H9 (cell line): ENCODE results near the gene SDK1. TPM values are rescaled to one million over a fixed set of nuclear protein-coding genes. Genes with fewer than 3 reads are reported as not detected.
A peak's percentile ranks its signal among the peaks of the same experiment; 100 is the strongest.

Experiments used
- DNase-seq: peaks from one replicate; pipeline ENCODE4 v3.0.0-alpha.2; 2017
- H2AFZ ChIP-seq: one replicate; pipeline ENCODE4 v1.6.1; 2013; ENCODE audit warnings: mild to moderate bottlenecking, low read length, control low read depth, moderate library complexity
- H2AK5ac ChIP-seq: 2 replicates; pipeline ENCODE4 v1.6.1; 2013; ENCODE audit warnings: low read length, control low read depth, mixed read lengths; ENCODE audit not compliant: insufficient read length
- H2BK120ac ChIP-seq: one replicate; pipeline ENCODE4 v1.6.1; 2013; ENCODE audit warnings: low read depth, mild to moderate bottlenecking, low read length, control low read depth, inconsistent platforms; ENCODE audit not compliant: poor library complexity, severe bottlenecking
- H2BK12ac ChIP-seq: 2 replicates; pipeline ENCODE4 v1.6.1; 2013; ENCODE audit warnings: low read length, control low read depth, mixed read lengths, low read depth; ENCODE audit not compliant: insufficient read length
- H2BK15ac ChIP-seq: 2 replicates; pipeline ENCODE4 v1.6.1; 2013; ENCODE audit warnings: low read depth, low read length, control low read depth
- H2BK20ac ChIP-seq: one replicate; pipeline ENCODE4 v1.6.1; 2013; ENCODE audit warnings: low read depth, mild to moderate bottlenecking, low read length, control low read depth, inconsistent platforms; ENCODE audit not compliant: poor library complexity, severe bottlenecking
- H2BK5ac ChIP-seq: 2 replicates; pipeline ENCODE4 v1.6.1; 2013; ENCODE audit warnings: low read length, control low read depth, mixed read lengths; ENCODE audit not compliant: insufficient read length
- H3K14ac ChIP-seq: 2 replicates; pipeline ENCODE4 v1.6.1; 2013; ENCODE audit warnings: low read length, control low read depth; ENCODE audit not compliant: insufficient read depth
- H3K18ac ChIP-seq: 2 replicates; pipeline ENCODE4 v1.6.1; 2013; ENCODE audit warnings: low read depth, mild to moderate bottlenecking, mixed read lengths, low read length, control low read depth; ENCODE audit not compliant: insufficient read length
- H3K23ac ChIP-seq: 2 replicates; pipeline ENCODE4 v1.6.1; 2013; ENCODE audit warnings: low read length, control low read depth, mixed read lengths, low read depth; ENCODE audit not compliant: insufficient read length
- H3K23me2 ChIP-seq: 2 replicates; pipeline ENCODE4 v1.6.1; 2013; ENCODE audit warnings: low read depth, mild to moderate bottlenecking, mixed read lengths, low read length, control low read depth; ENCODE audit not compliant: insufficient read length, poor library complexity, severe bottlenecking
- H3K27ac ChIP-seq: 2 replicates; pipeline ENCODE4 v1.5.1; 2013; ENCODE audit warnings: low read length, control low read depth, mixed read lengths, low read depth; ENCODE audit not compliant: insufficient read length
- H3K27me3 ChIP-seq: 2 replicates; pipeline ENCODE4 v1.6.1; 2013; ENCODE audit warnings: low read length, control low read depth, inconsistent platforms; ENCODE audit not compliant: insufficient read depth
- H3K4ac ChIP-seq: 2 replicates; pipeline ENCODE4 v1.6.1; 2013; ENCODE audit warnings: low read depth, mild to moderate bottlenecking, control low read depth, inconsistent platforms, low read length, moderate library complexity
- H3K4me1 ChIP-seq: 2 replicates; pipeline ENCODE4 v1.6.1; 2013; ENCODE audit warnings: low read length, control low read depth, inconsistent platforms; ENCODE audit not compliant: insufficient read depth
- H3K4me2 ChIP-seq: 2 replicates; pipeline ENCODE4 v1.6.1; 2013; ENCODE audit warnings: low read length, control low read depth, mixed read lengths; ENCODE audit not compliant: insufficient read length, insufficient read depth
- H3K56ac ChIP-seq: 2 replicates; pipeline ENCODE4 v1.6.1; 2013; ENCODE audit warnings: low read depth, mild to moderate bottlenecking, mixed read lengths, low read length, control low read depth; ENCODE audit not compliant: insufficient read length
- H3K79me1 ChIP-seq: 2 replicates; pipeline ENCODE4 v1.6.1; 2013; ENCODE audit warnings: low read depth, mild to moderate bottlenecking, moderate library complexity, low read length, control low read depth, inconsistent platforms; ENCODE audit not compliant: insufficient read depth, poor library complexity, severe bottlenecking
- H3K79me2 ChIP-seq: 2 replicates; pipeline ENCODE4 v1.6.1; 2013; ENCODE audit warnings: low read length, control low read depth, inconsistent platforms; ENCODE audit not compliant: insufficient read depth
- H3K9ac ChIP-seq: 2 replicates; pipeline ENCODE4 v1.6.1; 2013; ENCODE audit warnings: low read length, control low read depth, mixed read lengths; ENCODE audit not compliant: insufficient read length; ENCODE audit errors: extremely low read depth
- H3K9me3 ChIP-seq: one replicate; pipeline ENCODE4 v1.6.1; 2013; ENCODE audit warnings: low read depth, low read length, inconsistent platforms; ENCODE audit not compliant: control insufficient read depth
- H3T11ph ChIP-seq: one replicate; pipeline ENCODE4 v1.6.1; 2013; ENCODE audit warnings: mild to moderate bottlenecking, low read length, control low read depth, inconsistent platforms
- H4K20me1 ChIP-seq: one replicate; pipeline ENCODE4 v1.6.1; 2013; ENCODE audit not compliant: control insufficient read depth, insufficient read length, insufficient read depth
- H4K5ac ChIP-seq: 2 replicates; pipeline ENCODE4 v1.6.1; 2013; ENCODE audit warnings: low read depth, mild to moderate bottlenecking, mixed read lengths, low read length, control low read depth; ENCODE audit not compliant: insufficient read length
- H4K8ac ChIP-seq: replicated peaks from 2 replicates; pipeline ENCODE4 v1.6.1; 2013; ENCODE audit warnings: low read length, control low read depth, mixed read lengths, low read depth; ENCODE audit not compliant: insufficient read length
- H4K91ac ChIP-seq: 2 replicates; pipeline ENCODE4 v1.6.1; 2013; ENCODE audit warnings: low read depth, mild to moderate bottlenecking, moderate library complexity, mixed read lengths, low read length, control low read depth; ENCODE audit not compliant: insufficient read length
- H3K27ac Mint-ChIP-seq, 3 experiments: 2 replicates in 2 of 3; 3 replicates in 1 of 3; pipeline ENCODE4 v1.8.0; 2020 to 2021; ENCODE audit warnings: mixed read lengths in 3 of 3, mild to moderate bottlenecking in 1 of 3, moderate library complexity in 1 of 3
- H3K27me3 Mint-ChIP-seq: 2 replicates; pipeline ENCODE4 v1.8.0; 2021; ENCODE audit warnings: low read depth, mild to moderate bottlenecking, moderate library complexity, mixed read lengths
- H3K36me3 Mint-ChIP-seq, 3 experiments: 2 replicates in 2 of 3; 3 replicates in 1 of 3; pipeline ENCODE4 v1.8.0; 2020 to 2021; ENCODE audit warnings: low read depth in 3 of 3, mixed read lengths in 3 of 3; ENCODE audit not compliant: insufficient read depth in 1 of 3
- H3K4me1 Mint-ChIP-seq, 2 experiments: 2 replicates each; pipeline ENCODE4 v1.8.0; 2020; ENCODE audit warnings: mixed read lengths in 2 of 2
- H3K4me3 Mint-ChIP-seq, 2 experiments: 2 replicates in 1 of 2; 3 replicates in 1 of 2; pipeline ENCODE4 v1.8.0; 2020 to 2021; ENCODE audit warnings: mild to moderate bottlenecking in 2 of 2, mixed read lengths in 2 of 2, moderate library complexity in 1 of 2
- H3K9me3 Mint-ChIP-seq, 2 experiments: 2 replicates in 1 of 2; 3 replicates in 1 of 2; pipeline ENCODE4 v1.8.0; 2020; ENCODE audit warnings: mild to moderate bottlenecking in 2 of 2, mixed read lengths in 2 of 2, moderate library complexity in 1 of 2
- WGBS: extraction: QIAGEN DNeasy Blood & Tissue Kit; methylation state at CpG from one replicate; pipeline ENCODE4 v1.1.7; 2013; ENCODE audit warnings: missing lambda C conversion rate, low lambda C conversion rate, mixed read lengths; ENCODE audit not compliant: insufficient read length; ENCODE audit errors: extremely low coverage; 5-methylcytosine and 5-hydroxymethylcytosine counted together
- total RNA-seq: library from RNA; stranded (reverse); gene quantifications from 2 replicates; pipeline ENCODE4 v1.2.1, GENCODE V29; 2021
- TF ChIP-seq, protein P1 (sequence below): fragments of 200-600 bp; sonication (generic); conservative IDR thresholded peaks from 3 replicates; pipeline ENCODE4 v1.8.0; 2021; ENCODE audit warnings: antibody characterized with exemption, mild to moderate bottlenecking

Gene SDK1
- total RNA-seq, 1 experiment from 2014 or later: 8.7 TPM

DNA sequence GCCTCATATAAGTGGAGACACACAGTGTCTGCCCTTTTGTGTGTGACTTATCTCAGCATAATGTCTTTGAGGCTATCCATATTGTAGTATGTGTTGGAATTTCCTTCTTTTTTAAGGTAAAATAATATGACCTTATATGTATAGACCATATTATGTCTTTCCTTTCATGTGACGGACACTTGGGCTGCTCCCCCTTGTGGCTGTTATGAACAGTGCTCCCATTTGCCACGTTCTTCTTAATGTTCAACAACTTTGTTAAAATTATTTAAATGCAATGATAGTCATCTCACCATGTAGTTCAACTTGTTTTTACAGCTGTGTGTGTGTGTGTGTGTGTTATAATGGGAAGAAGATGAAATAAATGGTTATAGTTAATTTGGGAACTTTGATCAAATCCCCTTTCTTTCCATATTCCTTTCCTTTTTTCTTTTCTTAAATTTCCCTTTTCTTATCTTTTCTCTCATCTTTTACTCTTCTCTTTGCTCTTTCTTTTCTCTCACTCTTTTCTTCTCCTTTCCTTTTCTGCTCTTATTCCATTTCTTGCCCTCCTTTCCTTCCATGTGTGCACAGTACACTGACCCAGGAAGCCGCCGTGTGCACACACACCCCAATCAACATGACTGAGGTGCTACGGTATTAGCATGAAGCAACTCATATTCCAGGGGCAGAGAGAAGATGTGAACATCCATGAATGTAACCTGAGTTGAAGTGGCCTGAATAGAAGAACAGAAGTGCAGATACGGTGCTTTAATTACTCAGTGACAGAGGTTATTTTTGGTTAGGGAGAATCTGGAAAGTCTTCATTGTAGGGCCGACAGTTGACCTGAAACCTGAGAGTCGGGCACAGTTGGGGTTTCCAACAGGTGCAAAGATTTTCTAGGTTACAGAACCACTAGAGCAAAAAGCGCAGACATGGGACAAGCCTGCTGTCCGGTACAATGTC is 596.6 kb downstream of the SDK1 start:
- Histone ChIP-seq H3K9ac (no peak overlapping the region), H4K91ac (no peak overlapping the region), H3K4ac (no peak overlapping the region), H4K5ac (no peak overlapping the region), H2AK5ac (no peak overlapping the region), H3K79me2 (no peaks in the 10 kb centered on the region), H3K18ac (no peak overlapping the region), H3K14ac (no peak overlapping the region), H3K79me1 (no peaks in the 10 kb centered on the region), H3K27me3 (no peaks in the 10 kb centered on the region), H4K8ac (no peak overlapping the region), H3K23ac (no peak overlapping the region), H3K4me1 (peaks cover 4% of the 10 kb centered on the region), H2BK20ac (no peak overlapping the region), H4K20me1 (no peaks in the 10 kb centered on the region), H3K23me2 (no peaks in the 10 kb centered on the region), H3T11ph (no peak overlapping the region), H3K9me3 (no peaks in the 10 kb centered on the region), H3K4me2 (no peak overlapping the region), H3K27ac (no peak overlapping the region), H2BK12ac (no peak overlapping the region), H3K56ac (no peak overlapping the region), H2BK5ac (no peak overlapping the region), H2BK120ac (no peak overlapping the region), H2AFZ (no peak overlapping the region), H2BK15ac (no peak overlapping the region)
- no CpG with 5 or more reads among the region's 10 CpGs for WGBS
- H3K9me3 Mint-ChIP-seq: no peaks in the 10 kb centered on the region
- DNase-seq: no peak
- TF ChIP-seq, protein P1, sequence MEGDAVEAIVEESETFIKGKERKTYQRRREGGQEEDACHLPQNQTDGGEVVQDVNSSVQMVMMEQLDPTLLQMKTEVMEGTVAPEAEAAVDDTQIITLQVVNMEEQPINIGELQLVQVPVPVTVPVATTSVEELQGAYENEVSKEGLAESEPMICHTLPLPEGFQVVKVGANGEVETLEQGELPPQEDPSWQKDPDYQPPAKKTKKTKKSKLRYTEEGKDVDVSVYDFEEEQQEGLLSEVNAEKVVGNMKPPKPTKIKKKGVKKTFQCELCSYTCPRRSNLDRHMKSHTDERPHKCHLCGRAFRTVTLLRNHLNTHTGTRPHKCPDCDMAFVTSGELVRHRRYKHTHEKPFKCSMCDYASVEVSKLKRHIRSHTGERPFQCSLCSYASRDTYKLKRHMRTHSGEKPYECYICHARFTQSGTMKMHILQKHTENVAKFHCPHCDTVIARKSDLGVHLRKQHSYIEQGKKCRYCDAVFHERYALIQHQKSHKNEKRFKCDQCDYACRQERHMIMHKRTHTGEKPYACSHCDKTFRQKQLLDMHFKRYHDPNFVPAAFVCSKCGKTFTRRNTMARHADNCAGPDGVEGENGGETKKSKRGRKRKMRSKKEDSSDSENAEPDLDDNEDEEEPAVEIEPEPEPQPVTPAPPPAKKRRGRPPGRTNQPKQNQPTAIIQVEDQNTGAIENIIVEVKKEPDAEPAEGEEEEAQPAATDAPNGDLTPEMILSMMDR: peak; percentile 87
- peaks cover 9 to 16% of the 10 kb centered on the region in 2 experiments; a peak in 3 of 4 replicates for H3K4me1 Mint-ChIP-seq
- H3K4me3 Mint-ChIP-seq: no peak overlapping the region
- H3K27me3 Mint-ChIP-seq: no peaks in the 10 kb centered on the region
- no peaks in the 10 kb centered on the region for H3K36me3 Mint-ChIP-seq
- no peak overlapping the region for H3K27ac Mint-ChIP-seq
